GM20000 (cell line): ENCODE results near the gene AUH.

Experiments used
- DNase-seq: peaks from one replicate; pipeline ENCODE4 v3.0.0; 2012; ENCODE audit warnings: low spot score
- TF ChIP-seq, protein P1 (sequence below): IDR thresholded peaks from 2 replicates; pipeline ENCODE4 v1.5.1; 2012; ENCODE audit warnings: mild to moderate bottlenecking, control low read depth; ENCODE audit errors: extremely low read depth, missing control alignments

The AUH gene

DNA sequence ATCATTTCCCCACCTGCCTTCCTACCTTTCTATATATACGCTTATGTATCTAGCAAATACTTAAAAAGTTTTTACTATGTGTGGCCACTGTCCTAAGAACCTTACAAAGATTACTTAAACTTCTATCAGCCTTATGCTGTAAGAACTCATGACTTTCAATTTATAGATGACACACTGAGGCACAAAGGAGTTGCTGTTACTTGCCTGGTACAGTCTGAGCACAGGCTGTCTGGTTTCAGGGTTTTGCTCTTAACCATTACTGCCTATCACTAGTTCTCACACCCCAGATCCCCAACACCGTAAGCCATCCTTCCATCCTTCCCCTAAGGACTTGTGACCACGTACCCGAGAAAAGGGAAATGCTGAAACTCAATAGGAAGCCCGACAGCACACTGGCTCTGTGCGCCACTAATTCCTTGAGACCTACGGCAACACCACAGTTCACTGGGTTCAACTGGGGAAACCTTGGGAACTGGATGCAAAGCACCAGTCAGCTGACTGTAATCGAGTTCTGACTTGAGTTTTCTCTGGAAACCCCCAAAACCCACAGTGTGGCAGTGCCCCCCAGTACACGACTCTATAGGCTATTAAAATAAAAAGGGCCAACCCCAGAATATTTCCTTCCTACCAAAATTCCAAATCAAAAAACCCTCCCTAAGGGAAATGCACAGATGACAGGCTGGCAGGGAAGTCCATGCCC, 56.0 kb downstream of the AUH start:
- TF ChIP-seq, protein P1, sequence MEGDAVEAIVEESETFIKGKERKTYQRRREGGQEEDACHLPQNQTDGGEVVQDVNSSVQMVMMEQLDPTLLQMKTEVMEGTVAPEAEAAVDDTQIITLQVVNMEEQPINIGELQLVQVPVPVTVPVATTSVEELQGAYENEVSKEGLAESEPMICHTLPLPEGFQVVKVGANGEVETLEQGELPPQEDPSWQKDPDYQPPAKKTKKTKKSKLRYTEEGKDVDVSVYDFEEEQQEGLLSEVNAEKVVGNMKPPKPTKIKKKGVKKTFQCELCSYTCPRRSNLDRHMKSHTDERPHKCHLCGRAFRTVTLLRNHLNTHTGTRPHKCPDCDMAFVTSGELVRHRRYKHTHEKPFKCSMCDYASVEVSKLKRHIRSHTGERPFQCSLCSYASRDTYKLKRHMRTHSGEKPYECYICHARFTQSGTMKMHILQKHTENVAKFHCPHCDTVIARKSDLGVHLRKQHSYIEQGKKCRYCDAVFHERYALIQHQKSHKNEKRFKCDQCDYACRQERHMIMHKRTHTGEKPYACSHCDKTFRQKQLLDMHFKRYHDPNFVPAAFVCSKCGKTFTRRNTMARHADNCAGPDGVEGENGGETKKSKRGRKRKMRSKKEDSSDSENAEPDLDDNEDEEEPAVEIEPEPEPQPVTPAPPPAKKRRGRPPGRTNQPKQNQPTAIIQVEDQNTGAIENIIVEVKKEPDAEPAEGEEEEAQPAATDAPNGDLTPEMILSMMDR, result no peak

DNA sequence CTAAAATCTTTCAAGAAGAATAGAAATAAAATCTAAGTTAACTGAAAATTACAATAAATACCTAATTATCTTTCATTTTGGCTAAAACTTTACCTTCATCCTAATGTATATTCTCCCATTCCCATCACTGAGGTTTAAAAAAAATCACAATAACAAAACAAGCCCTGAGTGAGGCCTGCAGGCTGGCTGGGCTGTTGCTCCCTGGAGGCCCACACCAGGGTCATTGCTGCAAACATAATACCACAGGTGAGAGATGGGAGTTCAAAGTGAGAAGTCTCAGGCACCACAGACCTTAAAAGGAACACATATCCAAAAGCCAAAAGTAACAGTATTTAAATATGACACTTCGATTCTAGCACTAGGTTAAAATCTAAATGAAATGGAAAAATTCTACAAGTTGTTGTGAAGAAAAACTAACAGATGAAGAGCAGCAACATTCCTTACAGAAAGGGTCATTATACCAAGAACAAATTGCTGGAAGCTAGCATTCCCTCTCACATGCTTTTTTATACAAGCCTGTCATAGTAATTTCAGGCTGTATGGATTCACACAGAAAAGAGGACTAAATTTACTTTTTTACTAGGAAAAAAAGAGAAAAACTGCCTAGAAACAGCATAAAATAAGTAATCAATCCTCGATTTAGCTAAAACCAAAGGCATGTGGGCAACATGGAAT, 57.8 kb downstream of the AUH start:
- TF ChIP-seq, protein P1, result no peak

More for the DNA sequence above, 56.0 kb downstream of the AUH start:
- no peak for DNase-seq

DNA sequence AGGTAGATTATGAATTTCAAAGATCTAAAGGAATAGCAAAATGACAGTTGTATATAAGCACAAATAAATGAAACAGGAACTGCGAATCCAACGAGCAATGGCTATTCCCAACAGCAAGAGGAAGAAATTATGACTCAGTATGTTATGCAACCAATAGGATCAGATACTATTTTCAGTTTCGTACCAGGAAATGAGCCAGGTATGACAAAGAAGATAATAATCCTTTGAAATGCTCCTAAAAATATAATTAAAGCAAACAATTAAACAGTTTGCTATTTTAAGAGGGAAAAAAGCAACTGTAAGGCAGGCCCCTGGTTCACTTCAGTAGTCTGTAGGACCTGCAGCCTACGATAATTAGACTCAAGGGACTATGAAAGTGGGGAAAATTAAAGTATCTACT, 58.9 kb downstream of the AUH start:
- no peak for DNase-seq
- TF ChIP-seq, protein P1, result no peak

More for the DNA sequence above, 57.8 kb downstream of the AUH start:
- no peak for DNase-seq

DNA sequence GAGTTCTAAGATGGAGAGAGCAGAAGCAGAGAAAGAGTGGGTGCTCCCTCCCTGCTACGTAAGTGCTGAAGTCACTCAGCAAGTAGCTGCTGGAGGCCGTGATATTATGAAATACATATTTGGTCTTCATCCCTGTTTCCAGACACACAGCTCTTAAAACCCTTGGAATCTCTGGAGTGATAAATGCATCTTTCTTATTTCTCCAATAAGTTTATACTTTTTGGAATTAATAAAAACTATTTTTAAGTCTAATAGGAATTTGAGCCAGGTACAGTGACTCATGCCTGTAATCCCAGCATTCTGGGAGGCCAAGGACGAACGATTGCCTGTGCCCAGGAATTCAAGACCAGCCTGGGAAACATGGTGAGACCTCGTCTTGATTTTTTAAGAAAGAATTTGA, 60.6 kb downstream of the AUH start:
- DNase-seq, result no peak
- TF ChIP-seq, protein P1, result no peak

DNA sequence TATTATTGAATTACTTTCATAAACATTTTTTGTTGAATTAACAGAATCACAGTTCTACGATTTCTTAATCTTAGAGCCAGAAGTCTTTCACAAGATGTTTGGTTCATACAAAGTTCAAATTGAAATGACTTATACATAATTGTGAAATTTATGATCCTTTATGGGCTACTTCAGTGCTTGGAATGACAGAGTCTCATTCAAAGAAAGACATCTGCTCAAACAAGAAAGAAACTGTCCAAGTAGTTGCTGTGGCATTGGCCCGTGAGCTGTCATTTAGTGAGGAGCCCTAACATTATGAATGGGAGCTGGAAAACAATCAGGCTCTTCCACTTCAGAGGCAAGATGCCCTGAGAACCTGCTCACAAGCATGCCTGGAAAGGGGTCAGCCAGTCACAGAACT, 63.4 kb downstream of the AUH start:
- DNase-seq, result no peak

DNA sequence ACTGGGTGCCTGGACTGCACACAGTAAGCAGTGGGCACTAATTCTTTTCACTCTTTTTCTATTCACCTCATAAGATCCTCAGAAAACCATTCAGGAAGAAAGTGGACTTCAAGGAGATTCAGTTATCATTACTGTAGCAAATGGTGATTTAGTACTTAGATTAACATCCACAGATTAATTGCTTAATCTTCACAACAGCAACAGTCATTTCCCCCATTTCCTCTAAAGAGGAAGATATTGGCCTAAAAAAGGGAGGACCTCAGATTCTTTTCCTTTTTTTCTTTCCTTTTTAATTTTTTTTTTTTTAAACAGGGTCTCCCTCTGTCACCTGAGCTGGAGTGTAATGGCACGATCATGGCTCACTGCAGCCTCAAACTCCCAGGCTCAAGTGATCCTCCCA, 64.4 kb downstream of the AUH start:
- TF ChIP-seq, protein P1, result no peak
- no peak for DNase-seq

More for the DNA sequence above, 63.4 kb downstream of the AUH start:
- TF ChIP-seq, protein P1, result no peak

DNA sequence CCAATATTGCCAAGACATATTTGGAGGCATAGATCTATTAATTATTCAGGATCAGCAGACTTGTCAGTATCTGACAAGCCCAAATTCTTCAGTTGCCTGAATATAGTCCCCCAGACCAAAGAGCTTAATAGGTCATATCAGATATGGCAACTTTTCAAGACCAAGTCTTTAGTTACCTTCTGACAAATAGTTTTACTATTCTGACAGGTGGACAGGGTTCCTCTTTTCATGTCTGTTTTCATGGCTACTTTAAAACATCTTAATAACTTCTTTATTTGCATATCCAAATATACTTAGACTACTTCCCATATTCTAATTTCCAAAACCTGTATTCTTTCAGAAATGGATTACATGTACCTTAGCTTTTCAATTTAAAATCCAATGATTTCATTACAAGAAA, 65.4 kb downstream of the AUH start:
- DNase-seq, result no peak
- TF ChIP-seq, protein P1, result no peak
